ENCODE measurements around the gene SUCNR1.
"Not testable (repeated sequence)": the region's sequence is repeated elsewhere in the genome, so short reads cannot be mapped to it uniquely, and the experiment has no call there.

SUCNR1 gene

DNA sequence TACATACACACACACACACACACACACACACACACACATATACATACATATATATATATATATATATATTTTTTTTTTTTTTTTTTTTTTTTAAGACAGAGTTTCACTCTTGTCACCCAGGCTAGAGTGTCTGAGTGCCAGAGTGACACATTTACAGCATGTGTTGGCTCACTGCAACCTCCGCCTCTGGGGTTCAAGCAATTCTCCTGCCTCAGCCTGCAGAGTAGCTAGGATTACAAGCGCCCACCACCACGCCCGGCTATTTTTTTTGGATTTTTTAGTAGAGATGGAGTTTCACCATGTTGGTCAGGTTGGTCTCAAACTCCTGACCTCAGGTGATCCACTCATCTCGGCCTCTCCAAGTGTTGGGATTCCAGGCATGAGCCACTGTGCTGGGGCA is 636 bp downstream of the SUCNR1 start:
- not testable (repeated sequence) for DNase-seq

DNA sequence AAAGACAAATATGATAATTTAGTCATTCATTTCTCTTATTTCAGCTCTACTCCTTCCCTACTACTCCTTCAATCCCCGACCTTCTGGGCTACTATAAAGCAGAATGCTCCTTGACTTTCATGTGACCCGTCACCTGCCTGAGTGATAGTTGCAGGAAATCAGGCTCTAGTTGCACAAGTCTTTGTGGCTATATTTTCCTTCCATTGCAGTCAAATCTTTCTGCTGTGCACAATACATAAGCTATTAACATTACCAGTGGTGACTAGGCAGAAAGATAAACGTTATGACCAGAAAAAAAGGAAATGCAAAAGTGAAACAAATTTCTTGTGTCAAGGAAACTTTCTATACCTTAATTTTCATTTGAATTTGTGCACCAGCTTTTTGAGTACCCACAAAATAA is 2.3 kb downstream of the SUCNR1 start:
- no peak for DNase-seq

DNA sequence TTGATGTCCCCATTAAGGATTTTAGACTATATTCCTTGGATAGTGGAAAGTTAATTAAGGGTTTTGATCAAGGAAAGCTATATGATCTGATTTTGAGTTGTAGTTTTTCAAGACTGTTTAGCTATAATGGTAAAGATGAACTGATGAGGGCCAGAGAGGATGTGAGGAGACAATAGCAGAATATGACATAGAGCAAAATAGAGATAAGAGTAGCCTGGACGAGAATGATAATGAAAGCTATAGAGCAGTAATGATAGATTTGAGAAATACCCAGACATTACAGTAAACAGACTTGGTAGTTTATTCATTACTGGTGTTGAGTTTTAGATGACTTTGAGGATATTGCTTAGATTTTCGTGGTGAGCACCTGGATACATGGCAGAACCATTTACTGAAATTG is 3.8 kb downstream of the SUCNR1 start:
- no peak for DNase-seq

DNA sequence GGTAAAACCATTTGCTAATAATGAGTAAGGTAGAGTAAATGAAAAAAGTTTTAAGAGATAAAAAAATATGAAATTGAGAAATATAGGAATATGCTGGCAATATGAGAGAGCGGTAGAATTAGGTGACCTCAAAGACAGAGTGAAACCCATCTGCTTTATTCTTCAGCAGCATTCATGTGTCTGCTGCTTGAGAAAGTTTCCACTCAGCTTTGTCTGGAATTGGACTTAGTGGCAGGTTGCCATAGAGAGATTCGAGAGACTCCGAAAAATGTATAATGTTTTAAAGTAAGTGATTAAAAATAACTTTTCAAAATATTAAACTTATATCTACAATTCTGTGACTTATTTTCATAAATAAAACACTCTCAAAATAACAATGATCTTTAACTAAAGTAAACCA is 5.0 kb downstream of the SUCNR1 start:
- DNase-seq = no peak

DNA sequence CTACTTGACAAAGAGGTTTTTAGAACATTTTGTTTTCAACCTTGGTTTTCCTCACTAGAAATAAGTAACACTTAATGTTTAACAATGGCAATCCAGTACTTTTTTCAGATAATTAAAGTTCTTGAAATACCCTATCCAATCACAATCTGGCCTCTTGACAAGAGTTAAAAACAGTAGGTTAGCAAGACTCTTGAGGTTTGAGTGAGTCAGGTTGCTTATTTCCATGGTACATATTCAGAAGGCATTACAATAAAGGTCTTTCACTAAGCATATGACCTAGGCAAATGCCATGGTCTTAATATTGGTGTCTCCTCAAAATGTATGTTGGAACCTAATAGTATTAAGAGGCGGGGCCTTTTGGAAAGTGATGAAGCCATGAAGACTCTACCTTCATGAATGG is 5.6 kb downstream of the SUCNR1 start:
- no peak for DNase-seq

DNA sequence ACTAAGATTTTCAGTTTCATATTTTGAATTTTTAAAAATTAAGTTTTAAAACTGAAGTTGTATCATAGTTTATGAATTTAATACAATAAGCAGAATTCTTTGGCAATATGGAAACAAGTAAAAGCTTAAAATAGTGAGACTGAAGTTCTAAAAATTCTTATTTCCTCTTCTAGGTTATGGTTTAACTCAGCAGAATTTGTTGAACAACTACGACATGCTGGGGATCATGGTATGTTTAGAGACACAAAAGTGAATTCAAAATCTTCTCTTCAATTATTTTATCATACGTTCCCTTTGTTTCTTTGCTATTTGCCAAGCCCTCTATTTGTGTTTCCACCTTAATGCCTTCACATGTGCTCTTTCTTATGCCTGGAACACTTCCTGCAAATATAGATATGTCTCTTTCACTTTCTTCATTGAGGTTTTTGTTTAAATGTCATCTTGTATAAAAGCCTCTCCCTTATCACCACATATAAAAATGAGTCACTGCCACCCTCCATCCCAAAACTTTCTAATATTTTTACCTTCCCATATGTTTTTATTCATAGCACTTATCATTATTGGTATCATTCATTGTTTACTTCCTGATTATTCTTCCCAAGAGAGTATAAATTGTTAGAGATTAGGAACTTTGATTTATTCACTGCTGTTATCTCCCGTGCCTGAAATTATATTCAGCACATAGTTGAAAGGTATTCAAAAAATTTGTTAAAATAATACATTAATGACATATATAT is 6.4 kb downstream of the SUCNR1 start:
- no peak for DNase-seq

DNA sequence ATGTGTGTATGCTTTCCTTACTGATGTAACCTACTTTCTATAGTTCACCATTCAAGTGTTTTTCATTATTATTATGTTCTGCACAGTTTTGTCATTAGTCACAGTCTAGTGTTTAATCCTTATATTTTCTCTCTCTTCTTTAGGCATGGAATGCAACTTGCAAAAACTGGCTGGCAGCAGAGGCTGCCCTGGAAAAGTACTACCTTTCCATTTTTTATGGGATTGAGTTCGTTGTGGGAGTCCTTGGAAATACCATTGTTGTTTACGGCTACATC is 6.9 kb downstream of the SUCNR1 start:
- no peak for DNase-seq

DNA sequence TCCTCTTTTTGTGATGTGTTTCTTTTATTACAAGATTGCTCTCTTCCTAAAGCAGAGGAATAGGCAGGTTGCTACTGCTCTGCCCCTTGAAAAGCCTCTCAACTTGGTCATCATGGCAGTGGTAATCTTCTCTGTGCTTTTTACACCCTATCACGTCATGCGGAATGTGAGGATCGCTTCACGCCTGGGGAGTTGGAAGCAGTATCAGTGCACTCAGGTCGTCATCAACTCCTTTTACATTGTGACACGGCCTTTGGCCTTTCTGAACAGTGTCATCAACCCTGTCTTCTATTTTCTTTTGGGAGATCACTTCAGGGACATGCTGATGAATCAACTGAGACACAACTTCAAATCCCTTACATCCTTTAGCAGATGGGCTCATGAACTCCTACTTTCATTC is 7.7 kb downstream of the SUCNR1 start:
- no peak for DNase-seq

DNA sequence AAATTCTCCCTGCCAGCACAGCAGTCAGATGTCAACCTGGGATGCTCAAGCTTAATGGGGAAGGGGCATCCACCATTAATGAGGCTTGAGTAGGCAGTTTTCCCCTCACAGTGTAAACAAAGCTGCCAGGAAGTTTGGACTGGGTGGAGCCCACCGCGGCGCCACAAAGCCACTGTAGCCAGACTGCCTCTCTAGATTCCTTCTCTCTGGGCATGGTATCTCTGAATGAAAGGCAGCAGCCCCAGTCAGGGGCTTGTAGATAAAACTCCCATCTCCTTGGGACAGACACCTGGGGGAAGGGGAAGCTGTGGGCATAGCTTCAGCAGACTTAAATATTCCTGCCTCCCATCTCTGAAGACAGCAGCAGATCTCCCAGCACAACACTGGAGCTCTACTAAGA is 12.0 kb downstream of the SUCNR1 start:
- not testable (repeated sequence) for DNase-seq

DNA sequence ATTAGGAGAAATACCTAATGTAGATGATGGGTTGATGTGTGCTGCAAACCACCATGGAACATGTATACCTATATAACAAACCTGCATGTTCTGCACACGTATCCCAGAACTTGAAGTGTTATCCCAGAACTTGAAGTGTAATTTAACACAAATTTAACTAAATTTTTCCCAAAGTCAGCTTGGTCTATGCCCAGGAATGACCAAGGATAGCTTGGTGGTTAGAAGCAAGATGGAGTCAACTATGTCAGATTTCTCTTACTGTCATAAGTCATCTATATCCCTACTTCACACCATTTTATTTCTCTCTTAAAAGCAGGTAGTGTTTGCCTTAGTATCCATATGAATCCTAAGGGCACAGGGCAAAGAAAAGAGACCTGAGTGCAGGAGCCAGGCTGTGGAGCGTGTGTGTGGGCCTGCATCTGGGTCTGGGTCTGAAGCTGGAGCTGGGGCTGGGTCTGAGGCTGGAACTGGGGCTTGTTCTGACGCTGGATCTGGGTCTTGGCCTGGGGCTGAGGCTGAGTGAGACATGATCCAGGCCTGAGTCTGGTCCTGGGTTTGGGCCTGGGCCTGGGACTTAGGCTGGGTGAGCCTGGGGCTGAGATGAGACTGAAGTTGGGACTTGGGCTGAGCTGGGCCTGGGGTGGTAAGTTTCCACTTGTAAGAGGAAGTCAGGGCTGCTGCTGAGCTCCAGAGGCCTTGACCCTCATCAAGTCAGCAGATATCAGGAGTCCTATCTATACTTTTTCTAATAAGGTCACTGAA is 14.2 kb downstream of the SUCNR1 start:
- DNase-seq = not testable (repeated sequence)

DNA sequence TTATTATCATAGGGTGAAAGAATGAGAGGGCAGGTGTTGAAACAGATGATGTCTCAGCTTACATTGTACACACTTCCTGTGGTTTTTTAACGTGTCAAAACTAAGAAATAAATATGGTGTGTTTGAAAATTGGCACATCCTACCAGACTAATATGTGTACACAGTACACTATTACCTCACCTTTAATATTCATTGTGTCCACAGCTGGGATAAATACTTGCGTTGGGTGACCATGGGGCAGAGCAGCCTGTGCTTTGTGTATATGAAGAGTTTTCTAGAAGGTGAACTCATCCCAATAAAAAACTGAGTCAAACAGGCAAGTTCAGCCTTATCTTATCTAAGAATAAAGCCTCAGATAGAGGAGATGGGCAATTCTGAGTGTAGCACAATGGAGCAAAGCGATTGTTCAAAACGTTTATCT is 17.3 kb downstream of the SUCNR1 start:
- DNase-seq = no peak

DNA sequence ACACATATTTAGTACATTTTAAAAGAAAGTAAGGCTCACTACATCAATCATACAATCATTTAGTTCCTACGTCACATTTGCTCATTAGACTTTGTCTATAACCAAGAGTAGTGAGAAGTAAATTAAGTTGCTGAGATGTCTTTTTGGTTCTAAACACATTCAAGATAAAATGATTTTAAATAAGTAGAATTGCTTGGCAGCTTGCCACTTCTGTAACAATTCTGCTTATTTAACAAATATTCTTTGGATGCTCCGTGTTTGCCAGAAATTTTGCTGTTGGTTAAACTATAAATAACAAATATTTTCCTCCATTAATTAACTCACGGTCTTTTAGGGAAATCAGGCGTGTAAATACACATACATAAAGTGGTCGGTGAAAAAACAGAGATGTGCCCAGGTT is 18.3 kb downstream of the SUCNR1 start:
- no peak for DNase-seq

DNA sequence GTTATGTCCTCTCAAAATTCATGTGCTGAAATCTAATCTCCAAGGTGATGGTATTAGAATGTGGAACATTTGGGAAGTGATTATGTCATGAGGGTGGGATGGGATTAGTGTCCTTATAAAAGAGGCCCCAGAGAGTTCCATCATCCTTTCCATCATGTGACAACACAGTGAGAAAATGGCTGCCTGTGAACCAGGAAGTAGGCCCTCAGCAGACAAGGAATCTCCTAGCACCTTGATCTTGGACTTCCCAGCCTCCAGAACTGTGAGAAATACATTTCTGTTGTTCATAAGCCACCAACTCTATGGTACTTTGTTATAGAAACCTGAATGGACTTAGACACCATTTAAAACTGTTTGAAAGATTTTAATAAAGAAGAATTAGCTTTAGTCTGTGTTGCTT is 20.8 kb downstream of the SUCNR1 start:
- no peak for DNase-seq

DNA sequence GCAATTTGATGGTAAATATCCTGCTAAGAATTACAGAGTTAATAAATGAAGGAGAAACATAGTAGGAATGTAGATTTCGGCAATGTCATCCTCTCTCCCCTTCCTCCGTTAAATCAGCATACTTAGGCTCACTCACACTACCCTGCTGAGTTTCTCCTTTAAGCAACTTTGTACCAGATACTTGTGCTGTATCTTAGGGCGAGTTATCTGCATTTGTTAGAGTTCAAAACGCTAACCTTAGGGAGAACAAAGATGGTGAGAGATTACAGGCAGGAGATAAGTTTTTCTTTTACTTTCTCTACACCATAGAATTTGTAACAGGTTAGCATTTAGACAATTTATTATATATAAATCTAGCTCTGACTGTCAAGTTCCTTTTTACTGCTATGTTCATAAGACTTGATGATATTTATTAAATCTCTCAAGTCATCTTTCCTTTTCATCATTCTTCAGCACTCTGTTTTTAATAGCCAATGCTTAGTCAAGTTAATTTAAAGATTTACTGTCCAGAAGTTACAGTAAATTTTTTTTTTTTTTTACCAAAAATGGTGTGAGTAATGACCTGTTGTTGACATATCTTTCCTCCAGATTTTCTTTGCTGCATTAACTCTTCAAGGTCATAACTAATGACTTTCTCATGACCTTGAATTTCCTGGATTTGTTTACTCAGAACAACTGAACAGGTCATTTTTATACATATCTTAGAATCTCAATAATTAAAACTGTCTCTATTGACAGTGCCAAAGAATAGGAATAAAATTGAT is 22.2 kb downstream of the SUCNR1 start:
- DNase-seq = no peak

DNA sequence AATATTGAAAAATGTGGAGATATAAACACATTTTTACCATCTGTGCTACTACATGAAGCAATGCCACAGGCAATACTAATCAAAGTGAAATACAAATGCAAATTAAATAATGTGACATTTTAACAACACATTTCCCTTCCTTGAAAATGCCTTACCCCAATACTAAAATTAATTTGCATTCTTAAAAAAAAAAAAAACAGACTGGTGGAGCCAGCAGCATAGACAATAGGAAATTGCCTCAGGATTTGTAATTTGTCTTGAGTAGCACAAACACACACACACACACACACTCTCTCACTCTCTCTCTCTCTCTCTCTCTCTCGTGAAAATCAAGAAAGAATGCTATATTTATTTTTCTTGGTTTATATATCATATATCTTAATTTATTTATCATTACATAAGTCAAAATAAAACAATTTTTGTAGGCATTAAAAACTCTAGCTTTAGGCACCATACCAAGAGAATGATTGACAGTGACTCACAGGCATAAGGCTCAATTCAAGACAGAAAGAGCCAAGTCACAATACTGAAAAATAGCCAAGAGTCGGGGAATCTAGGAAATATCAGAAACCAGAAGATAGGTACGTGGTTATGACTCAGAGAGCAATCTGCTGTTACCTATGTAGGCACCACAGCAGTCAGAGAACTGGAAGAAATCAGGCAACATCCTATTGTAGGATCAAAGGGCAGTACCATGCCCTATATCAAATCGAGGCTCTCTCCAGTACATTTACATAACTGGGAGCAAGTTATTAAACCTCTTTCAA is 23.0 kb downstream of the SUCNR1 start:
- no peak for DNase-seq

DNA sequence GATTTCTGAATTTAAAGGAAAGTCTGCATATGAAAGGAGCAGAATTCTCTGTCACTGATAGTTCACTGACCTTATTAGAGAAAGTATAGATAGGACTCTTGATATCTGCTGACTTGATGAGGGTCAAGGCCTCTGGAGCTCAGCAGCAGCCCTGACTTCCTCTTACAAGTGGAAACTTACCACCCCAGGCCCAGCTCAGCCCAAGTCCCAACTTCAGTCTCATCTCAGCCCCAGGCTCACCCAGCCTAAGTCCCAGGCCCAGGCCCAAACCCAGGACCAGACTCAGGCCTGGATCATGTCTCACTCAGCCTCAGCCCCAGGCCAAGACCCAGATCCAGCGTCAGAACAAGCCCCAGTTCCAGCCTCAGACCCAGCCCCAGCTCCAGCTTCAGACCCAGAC is 24.7 kb downstream of the SUCNR1 start:
- DNase-seq = not testable (repeated sequence)

DNA sequence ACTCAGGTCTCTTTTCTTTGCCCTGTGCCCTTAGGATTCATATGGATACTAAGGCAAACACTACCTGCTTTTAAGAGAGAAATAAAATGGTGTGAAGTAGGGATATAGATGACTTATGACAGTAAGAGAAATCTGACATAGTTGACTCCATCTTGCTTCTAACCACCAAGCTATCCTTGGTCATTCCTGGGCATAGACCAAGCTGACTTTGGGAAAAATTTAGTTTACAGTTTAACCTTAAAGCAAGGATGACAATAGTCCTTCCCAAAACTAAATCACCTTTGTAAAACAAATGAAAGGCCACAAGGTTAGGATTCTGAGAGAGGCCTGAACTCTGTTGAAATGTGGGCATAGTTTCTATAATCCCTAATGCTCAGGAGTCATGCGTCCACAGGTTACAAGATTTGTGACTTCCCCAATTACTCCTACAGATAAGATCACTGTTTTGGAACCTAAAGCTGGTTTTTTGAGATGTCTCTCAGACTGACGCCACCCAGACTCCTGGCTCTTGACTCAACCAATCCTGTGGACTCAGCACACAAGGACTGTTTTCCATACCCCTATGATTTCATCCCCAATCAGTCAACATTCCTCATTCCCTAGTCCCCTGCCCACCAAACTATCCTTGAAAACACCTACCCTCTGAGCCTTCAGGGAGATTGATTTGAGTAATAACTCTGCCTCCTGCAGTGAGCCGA is 25.3 kb downstream of the SUCNR1 start:
- not testable (repeated sequence) for DNase-seq

DNA sequence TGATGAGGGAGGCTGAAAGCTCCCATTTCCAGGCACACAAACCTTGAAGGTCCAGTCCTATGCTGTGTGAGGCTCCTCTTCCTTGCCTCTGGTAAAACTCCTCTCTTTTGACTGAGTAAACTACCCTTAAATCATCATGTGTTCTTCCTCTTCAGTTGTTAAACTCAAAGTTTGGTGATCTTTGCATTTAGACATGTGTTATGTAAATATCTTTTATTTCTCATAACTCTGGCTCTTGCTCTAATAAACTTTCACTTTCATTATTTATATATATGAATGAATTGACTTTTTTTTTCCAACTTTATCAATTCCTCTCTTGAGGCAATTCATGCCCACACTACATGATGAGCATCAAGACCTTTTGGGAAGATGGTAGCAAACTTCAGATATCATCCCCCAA is 26.6 kb downstream of the SUCNR1 start:
- no peak for DNase-seq

DNA sequence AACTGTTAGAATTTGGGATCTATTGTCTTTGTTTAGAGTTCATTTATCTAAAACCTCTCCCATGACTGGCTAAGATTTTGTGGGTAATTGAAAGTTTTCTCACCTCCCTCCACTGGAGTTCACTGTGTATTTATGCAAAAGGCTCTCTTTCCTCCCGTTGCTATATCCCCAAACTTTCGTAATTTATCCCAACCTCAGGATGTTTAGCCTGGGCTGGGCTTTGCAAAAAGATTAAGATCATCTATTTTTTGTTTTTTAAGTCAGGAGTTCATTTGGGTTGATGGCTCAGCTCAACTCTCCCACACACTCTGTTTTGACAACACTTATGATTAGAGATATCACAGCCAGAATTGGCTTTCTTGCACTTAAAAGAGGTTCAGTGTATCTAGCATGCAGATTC is 27.0 kb downstream of the SUCNR1 start:
- no peak for DNase-seq

DNA sequence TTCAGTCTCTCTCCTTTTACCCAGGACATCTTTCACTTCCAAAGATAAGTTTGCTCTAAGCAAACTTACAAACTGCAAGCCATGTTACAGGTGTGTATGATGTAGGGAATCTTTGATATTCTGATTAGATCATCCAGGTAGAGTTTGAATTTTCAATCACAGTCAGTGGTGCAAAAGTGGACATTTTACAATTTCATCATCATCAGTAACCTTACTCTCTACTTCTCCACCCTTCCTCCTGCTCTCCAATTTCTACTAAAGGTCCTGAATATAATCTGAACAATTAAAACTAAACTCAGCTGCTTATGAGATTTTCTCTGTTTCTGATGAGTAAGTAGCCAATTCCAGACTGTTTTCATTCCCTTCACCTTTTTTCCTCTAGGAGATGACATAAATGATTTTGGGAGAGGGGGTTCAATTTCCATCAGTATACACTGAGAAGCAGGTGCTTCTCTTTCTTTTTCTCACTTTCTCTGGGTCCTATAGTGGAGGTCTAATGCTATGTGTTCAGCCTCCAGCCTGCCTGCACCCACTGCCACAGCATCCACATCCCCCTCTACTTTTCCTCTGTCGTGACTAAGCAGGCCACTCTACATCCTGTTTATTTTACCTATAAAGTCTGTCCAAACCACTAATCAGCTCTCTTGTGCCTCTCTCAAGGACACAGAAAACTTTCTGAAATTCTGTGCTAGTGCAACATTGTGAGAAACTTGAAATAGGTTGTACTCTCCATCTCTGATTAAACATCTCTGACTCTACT is 27.6 kb downstream of the SUCNR1 start:
- no peak for DNase-seq

DNA sequence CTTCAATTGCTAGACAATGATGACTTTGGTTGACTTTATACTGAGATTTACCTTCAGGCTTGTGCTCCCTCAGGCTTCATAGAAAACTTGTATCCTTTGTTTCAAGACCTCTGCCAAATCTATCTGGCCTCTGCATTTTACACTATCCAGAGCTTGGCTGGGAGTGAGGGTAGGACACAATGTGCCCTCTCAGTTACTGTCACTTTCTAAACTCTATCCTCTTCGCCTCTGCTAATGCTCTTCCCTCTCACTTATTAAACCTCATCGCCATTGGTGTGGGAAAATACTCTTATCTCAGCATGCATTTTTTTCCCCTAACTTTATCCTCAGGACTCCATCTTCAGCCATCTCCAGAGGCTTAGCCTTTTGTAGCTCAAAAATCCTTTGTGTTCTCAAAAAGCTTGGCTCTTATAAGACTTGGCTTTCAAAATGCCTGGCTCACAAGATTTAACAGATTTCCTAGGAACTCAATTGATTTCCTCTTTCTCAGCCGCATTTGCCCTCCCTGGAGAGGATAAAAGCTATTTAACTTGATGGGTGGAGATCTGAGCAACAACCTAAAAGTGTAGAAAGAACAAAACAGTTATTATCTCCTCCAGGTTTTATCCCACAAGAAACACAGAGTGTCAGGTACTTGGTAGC is 28.3 kb downstream of the SUCNR1 start:
- no peak for DNase-seq

All from activated T-cell treated with anti-CD3 and anti-CD28 coated beads for 4 hours (primary cell).